Embryonic facial prominence (tissue), 1 donor: ENCODE measurements around the gene ARHGAP25.
"Not testable (repeated sequence)": the region's sequence is repeated elsewhere in the genome, so short reads cannot be mapped to it uniquely, and the experiment has no call there.

Experiments used
- DNase-seq: peaks from one replicate; pipeline ENCODE4 v3.0.0-alpha.2; 2016; ENCODE audit errors: extremely low spot score

ARHGAP25 gene

GRCh38 chr2:68796295-68796905 lies 61.8 kb downstream of the ARHGAP25 start:
- DNase-seq = no peak

GRCh38 chr2:68798569-68798968 lies 64.0 kb downstream of the ARHGAP25 start:
- no peak for DNase-seq

- DNase-seq = no peak
Observed at GRCh38 chr2:68799140-68800026, 64.8 kb downstream of the ARHGAP25 start.

GRCh38 chr2:68800027-68800401 lies 65.4 kb downstream of the ARHGAP25 start:
- no peak for DNase-seq

- no peak for DNase-seq
Observed at GRCh38 chr2:68800517-68800916, 65.9 kb downstream of the ARHGAP25 start.

GRCh38 chr2:68802161-68802560 lies 67.5 kb downstream of the ARHGAP25 start:
- not testable (repeated sequence) for DNase-seq

GRCh38 chr2:68805025-68805424 lies 70.4 kb downstream of the ARHGAP25 start:
- no peak for DNase-seq

GRCh38 chr2:68806511-68807109 lies 72.0 kb downstream of the ARHGAP25 start:
- no peak for DNase-seq

- no peak for DNase-seq
Observed at GRCh38 chr2:68807821-68808266, 73.2 kb downstream of the ARHGAP25 start.

- DNase-seq = no peak
Observed at GRCh38 chr2:68809324-68810240, 75.0 kb downstream of the ARHGAP25 start.

GRCh38 chr2:68811364-68811763 lies 76.8 kb downstream of the ARHGAP25 start:
- DNase-seq = no peak

- DNase-seq = no peak
Observed at GRCh38 chr2:68812251-68812650, 77.6 kb downstream of the ARHGAP25 start.

- DNase-seq = no peak
Observed at GRCh38 chr2:68813596-68813995, 79.0 kb downstream of the ARHGAP25 start.

- no peak for DNase-seq
Observed at GRCh38 chr2:68817306-68817705, 82.7 kb downstream of the ARHGAP25 start.

- no peak for DNase-seq
Observed at GRCh38 chr2:68819556-68819955, 84.9 kb downstream of the ARHGAP25 start.

- DNase-seq = no peak
Observed at GRCh38 chr2:68822207-68822872, 87.7 kb downstream of the ARHGAP25 start.

- no peak for DNase-seq
Observed at GRCh38 chr2:68824831-68825230, 90.2 kb downstream of the ARHGAP25 start.

- DNase-seq = no peak
Observed at GRCh38 chr2:68825866-68826265, 91.3 kb downstream of the ARHGAP25 start.

GRCh38 chr2:68827666-68828065 lies 93.1 kb downstream of the ARHGAP25 start:
- no peak for DNase-seq

- DNase-seq = peak; percentile 71
Observed at GRCh38 chr2:68828887-68829708, 94.5 kb downstream of the ARHGAP25 start.
